Astrocyte (in vitro differentiated cells and primary cell): ENCODE measurements around the gene KRTAP2-1. TPM values are rescaled to one million over a fixed set of nuclear protein-coding genes. Genes with fewer than 3 reads are reported as not detected.

ENCODE experiments used
- DNase-seq: peaks from one replicate; pipeline ENCODE4 v3.0.0-alpha.2; 2010; ENCODE audit warnings: low read depth
- FAIRE-seq: peaks from 2 replicates; lab custom pipeline; 2011; peaks lifted over from hg19 to GRCh38; lab: Jason Lieb, UNC
- H2AFZ ChIP-seq: 2 replicates; pipeline ENCODE4 v1.6.0; 2012; ENCODE audit warnings: low read depth, low read length, inconsistent platforms
- H3K27ac ChIP-seq: 2 replicates; pipeline ENCODE4 v1.5.1; 2011; ENCODE audit warnings: low read depth, low read length, inconsistent platforms
- H3K27me3 ChIP-seq: 2 replicates; pipeline ENCODE4 v1.6.0; 2011; ENCODE audit warnings: low read length, inconsistent platforms; ENCODE audit not compliant: insufficient read depth
- H3K36me3 ChIP-seq: 2 replicates; pipeline ENCODE4 v1.5.1; 2011; ENCODE audit warnings: low read length, inconsistent platforms; ENCODE audit not compliant: insufficient read depth
- H3K4me1 ChIP-seq: 2 replicates; pipeline ENCODE4 v1.5.1; 2011; ENCODE audit warnings: low read length, inconsistent platforms; ENCODE audit not compliant: insufficient read depth
- H3K4me2 ChIP-seq: 2 replicates; pipeline ENCODE4 v1.6.0; 2012; ENCODE audit warnings: low read length, inconsistent platforms
- H3K4me3 ChIP-seq: 2 replicates; pipeline ENCODE4 v1.5.1; 2011; ENCODE audit warnings: low read depth, mild to moderate bottlenecking, low read length, inconsistent platforms; ENCODE audit not compliant: insufficient read depth
- H3K79me2 ChIP-seq: 2 replicates; pipeline ENCODE4 v1.6.0; 2012; ENCODE audit warnings: mild to moderate bottlenecking, low read length, inconsistent platforms; ENCODE audit not compliant: insufficient read depth
- H3K9ac ChIP-seq: 2 replicates; pipeline ENCODE4 v1.6.0; 2012; ENCODE audit warnings: mild to moderate bottlenecking, low read length, inconsistent platforms
- H3K9me3 ChIP-seq: 2 replicates; pipeline ENCODE4 v1.5.1; 2012; ENCODE audit warnings: low read depth, mild to moderate bottlenecking, low read length, inconsistent platforms; ENCODE audit not compliant: insufficient read depth
- H4K20me1 ChIP-seq: 2 replicates; pipeline ENCODE4 v1.6.0; 2012; ENCODE audit warnings: low read length, inconsistent platforms; ENCODE audit not compliant: insufficient read depth
- H3K27ac Mint-ChIP-seq: one replicate; pipeline ENCODE4 v1.8.0; 2021; ENCODE audit warnings: mild to moderate bottlenecking, mixed read lengths; ENCODE audit not compliant: unreplicated experiment
- H3K27me3 Mint-ChIP-seq: one replicate; pipeline ENCODE4 v1.8.0; 2021; ENCODE audit warnings: low read depth, mixed read lengths; ENCODE audit not compliant: unreplicated experiment
- H3K36me3 Mint-ChIP-seq: one replicate; pipeline ENCODE4 v1.8.0; 2021; ENCODE audit warnings: low read depth, mixed read lengths; ENCODE audit not compliant: unreplicated experiment
- H3K4me1 Mint-ChIP-seq: one replicate; pipeline ENCODE4 v1.8.0; 2021; ENCODE audit warnings: low read depth, mixed read lengths; ENCODE audit not compliant: unreplicated experiment
- H3K4me3 Mint-ChIP-seq: one replicate; pipeline ENCODE4 v1.8.0; 2021; ENCODE audit warnings: mild to moderate bottlenecking, moderate library complexity, mixed read lengths; ENCODE audit not compliant: unreplicated experiment
- H3K9me3 Mint-ChIP-seq: one replicate; pipeline ENCODE4 v1.8.0; 2021; ENCODE audit warnings: mild to moderate bottlenecking, mixed read lengths; ENCODE audit not compliant: unreplicated experiment
- CTCF ChIP-seq: IDR thresholded peaks from 2 replicates; pipeline ENCODE4 v1.5.1; 2011; ENCODE audit warnings: low read depth, mild to moderate bottlenecking, inconsistent platforms, low read length, moderate library complexity; ENCODE audit not compliant: insufficient read depth
- EZH2 ChIP-seq: IDR thresholded peaks from 2 replicates; pipeline ENCODE4 v1.6.1; 2012; ENCODE audit warnings: mild to moderate bottlenecking, low read length, inconsistent platforms; ENCODE audit not compliant: insufficient read depth
- total RNA-seq: library from RNA; stranded (reverse); gene quantifications from 2 replicates; pipeline ENCODE4 v1.2.1, GENCODE V29; 2021

KRTAP2-1 gene
- total RNA-seq, 1 donor from 2014 or later: not detected

- no peak overlapping the region for H3K27ac ChIP-seq
- Mint-ChIP-seq H3K36me3 (no peaks in the 10 kb centered on the region), H3K9me3 (no peaks in the 10 kb centered on the region), H3K4me1 (no peaks in the 10 kb centered on the region), H3K4me3 (no peak overlapping the region), H3K27me3 (peaks cover 2% of the 10 kb centered on the region), H3K27ac (no peak overlapping the region)
- no peak overlapping the region for H3K4me3 ChIP-seq
- no peaks in the 10 kb centered on the region for H3K36me3 ChIP-seq
- TF ChIP-seq CTCF (no peak), EZH2 (no peak)
- H3K79me2 ChIP-seq: no peaks in the 10 kb centered on the region
- no peaks in the 10 kb centered on the region for H3K9me3 ChIP-seq
- no peaks in the 10 kb centered on the region for H3K27me3 ChIP-seq
- H3K4me1 ChIP-seq: no peaks in the 10 kb centered on the region
- H3K4me2 ChIP-seq: no peak overlapping the region
- FAIRE-seq (peak; percentile 26), DNase-seq (no peak)
- no peak overlapping the region for H3K9ac ChIP-seq
- no peak overlapping the region for H2AFZ ChIP-seq
- H4K20me1 ChIP-seq: no peaks in the 10 kb centered on the region
Observed at GRCh38 chr17:41009301-41009760, 37.8 kb downstream of the KRTAP2-1 start.

GRCh38 chr17:41008811-41009210 lies 38.3 kb downstream of the KRTAP2-1 start, which contains the start of gene KRTAP3-1:
Gene KRTAP3-1 (minus strand): TSS chr17:41009128. CDS start chr17:41009074, 54 bp downstream.
- TF ChIP-seq EZH2: no peak
- TF ChIP-seq CTCF: no peak
- Mint-ChIP-seq H3K27ac (no peak within 1 kb of the TSS), H3K9me3 (no peaks in the 10 kb centered on the region)

GRCh38 chr17:41004397-41004796 lies 42.7 kb downstream of the KRTAP2-1 start:
- Histone ChIP-seq H2AFZ (no peak overlapping the region), H3K27ac (no peak overlapping the region), H4K20me1 (no peaks in the 10 kb centered on the region), H3K27me3 (no peaks in the 10 kb centered on the region), H3K4me2 (no peak overlapping the region), H3K4me3 (no peak overlapping the region), H3K4me1 (no peaks in the 10 kb centered on the region), H3K9ac (no peak overlapping the region), H3K79me2 (no peaks in the 10 kb centered on the region), H3K36me3 (no peaks in the 10 kb centered on the region), H3K9me3 (no peaks in the 10 kb centered on the region)
- no peaks in the 10 kb centered on the region for H3K9me3 Mint-ChIP-seq
- H3K27ac Mint-ChIP-seq: no peak overlapping the region
- no peak for TF ChIP-seq EZH2
- TF ChIP-seq CTCF: no peak
- no peaks in the 10 kb centered on the region for H3K4me1 Mint-ChIP-seq
- peaks cover 2% of the 10 kb centered on the region for H3K27me3 Mint-ChIP-seq
- no peak for DNase-seq
- no peak for FAIRE-seq
- H3K36me3 Mint-ChIP-seq: no peaks in the 10 kb centered on the region
- H3K4me3 Mint-ChIP-seq: no peak overlapping the region

More at GRCh38 chr17:41008811-41009210, 38.3 kb downstream of the KRTAP2-1 start, which contains the start of gene KRTAP3-1:
- Histone ChIP-seq H3K9ac (no peak within 1 kb of the TSS), H3K79me2 (no peaks in the 10 kb centered on the region), H3K27me3 (no peaks in the 10 kb centered on the region), H3K4me2 (no peak within 1 kb of the TSS), H3K4me3 (no peak within 1 kb of the TSS), H2AFZ (no peak within 1 kb of the TSS), H3K4me1 (no peaks in the 10 kb centered on the region), H3K36me3 (no peaks in the 10 kb centered on the region), H4K20me1 (no peaks in the 10 kb centered on the region), H3K9me3 (no peaks in the 10 kb centered on the region), H3K27ac (no peak within 1 kb of the TSS)
- H3K27me3 Mint-ChIP-seq: peaks cover 2% of the 10 kb centered on the region
- no peaks in the 10 kb centered on the region for H3K36me3 Mint-ChIP-seq
- DNase-seq (no peak), FAIRE-seq (no peak)
- no peak within 1 kb of the TSS for H3K4me3 Mint-ChIP-seq
- no peaks in the 10 kb centered on the region for H3K4me1 Mint-ChIP-seq
